ENCODE data around the gene BOK. TPM values are rescaled to one million over a fixed set of nuclear protein-coding genes. Genes with fewer than 3 reads are reported as not detected.
"Not testable (repeated sequence)": the region's sequence is repeated elsewhere in the genome, so short reads cannot be mapped to it uniquely, and the experiment has no call there.

Gene BOK
- polyA plus RNA-seq, 1 experiment = 42.9 TPM

GRCh38 chr2:241514986-241515737, 43.4 kb upstream of the BOK start:
- no peak overlapping the region for H3K4me3 ChIP-seq (ENCODE audit: low read depth, low read length)
- no peak for DNase-seq (ENCODE audit: low read depth)
- no peaks in the 10 kb centered on the region for H3K27me3 ChIP-seq (ENCODE audit: control insufficient read depth, insufficient read depth, low read length)
- TF ChIP-seq CTCF (IDR thresholded peaks at IDR 0.05; ENCODE audit: insufficient read depth, low read depth, low read length) = no peak
- ChIA-PET CTCF (no interaction called here), POLR2A (no interaction called here)
- H3K36me3 ChIP-seq (ENCODE audit: control insufficient read depth, insufficient read depth, low read length) = 0 out of 2 replicates have a peak, but pooled peaks cover 1% of the 10 kb centered on the region

GRCh38 chr2:241516520-241516965, 42.0 kb upstream of the BOK start:
- ChIA-PET CTCF (interaction anchor here (1.0 kb wide), 1 partner anchor 73 kb away, joined by 3 read pairs; no protein-coding TSS in a partner anchor), POLR2A (no interaction called here)
- Histone ChIP-seq H3K36me3 (ENCODE audit: control insufficient read depth, insufficient read depth, low read length) (no peaks in the 10 kb centered on the region), H3K4me3 (ENCODE audit: low read depth, low read length) (no peak overlapping the region), H3K27me3 (ENCODE audit: control insufficient read depth, insufficient read depth, low read length) (no peaks in the 10 kb centered on the region; the same call in 1 of the 2 replicates)
- TF ChIP-seq CTCF (IDR thresholded peaks at IDR 0.05; ENCODE audit: insufficient read depth, low read depth, low read length) = no peak
- DNase-seq (ENCODE audit: low read depth) = no peak

- CTCF ChIA-PET = no interaction called here
- Histone ChIP-seq H3K4me3 (ENCODE audit: low read depth, low read length) (no peak overlapping the region), H3K36me3 (ENCODE audit: control insufficient read depth, insufficient read depth, low read length) (no peaks in the 10 kb centered on the region), H3K27me3 (ENCODE audit: control insufficient read depth, insufficient read depth, low read length) (no peaks in the 10 kb centered on the region; the same call in 1 of the 2 replicates)
- no peak for TF ChIP-seq CTCF (IDR thresholded peaks at IDR 0.05; ENCODE audit: insufficient read depth, low read depth, low read length)
- DNase-seq (ENCODE audit: low read depth) = no peak
- POLR2A ChIA-PET = no interaction called here
Measured at GRCh38 chr2:241517297-241517696, 41.2 kb upstream of the BOK start.

GRCh38 chr2:241519669-241520068, 38.9 kb upstream of the BOK start:
- no peak overlapping the region for H3K4me3 ChIP-seq (ENCODE audit: low read depth, low read length)
- TF ChIP-seq CTCF (IDR thresholded peaks at IDR 0.05; ENCODE audit: insufficient read depth, low read depth, low read length) = no peak
- no peak for DNase-seq (ENCODE audit: low read depth)
- ChIA-PET CTCF (no interaction called here), POLR2A (no interaction called here)
- H3K36me3 ChIP-seq (ENCODE audit: control insufficient read depth, insufficient read depth, low read length) = no peaks in the 10 kb centered on the region
- no peaks in the 10 kb centered on the region; the same call in 1 of the 2 replicates for H3K27me3 ChIP-seq (ENCODE audit: control insufficient read depth, insufficient read depth, low read length)

GRCh38 chr2:241522477-241522876, 36.1 kb upstream of the BOK start:
- TF ChIP-seq CTCF (IDR thresholded peaks at IDR 0.05; ENCODE audit: insufficient read depth, low read depth, low read length) = no peak
- no peak for DNase-seq (ENCODE audit: low read depth)
- Histone ChIP-seq H3K4me3 (ENCODE audit: low read depth, low read length) (no peak overlapping the region), H3K36me3 (ENCODE audit: control insufficient read depth, insufficient read depth, low read length) (no peaks in the 10 kb centered on the region), H3K27me3 (ENCODE audit: control insufficient read depth, insufficient read depth, low read length) (no peaks in the 10 kb centered on the region; the same call in 1 of the 2 replicates)
- POLR2A ChIA-PET = no interaction called here
- CTCF ChIA-PET = no interaction called here

- CTCF ChIA-PET = not testable (repeated sequence)
Measured at GRCh38 chr2:241525818-241526780, 32.4 kb upstream of the BOK start.

More at GRCh38 chr2:241525818-241526780, 32.4 kb upstream of the BOK start:
- DNase-seq (ENCODE audit: low read depth); H3K27me3 ChIP-seq (ENCODE audit: control insufficient read depth, insufficient read depth, low read length); H3K36me3 ChIP-seq (ENCODE audit: control insufficient read depth, insufficient read depth, low read length); POLR2A ChIA-PET; H3K4me3 ChIP-seq (ENCODE audit: low read depth, low read length): not testable (repeated sequence)

All from BJ (cell line).